ENCODE data around the gene MXRA8.

DNA sequence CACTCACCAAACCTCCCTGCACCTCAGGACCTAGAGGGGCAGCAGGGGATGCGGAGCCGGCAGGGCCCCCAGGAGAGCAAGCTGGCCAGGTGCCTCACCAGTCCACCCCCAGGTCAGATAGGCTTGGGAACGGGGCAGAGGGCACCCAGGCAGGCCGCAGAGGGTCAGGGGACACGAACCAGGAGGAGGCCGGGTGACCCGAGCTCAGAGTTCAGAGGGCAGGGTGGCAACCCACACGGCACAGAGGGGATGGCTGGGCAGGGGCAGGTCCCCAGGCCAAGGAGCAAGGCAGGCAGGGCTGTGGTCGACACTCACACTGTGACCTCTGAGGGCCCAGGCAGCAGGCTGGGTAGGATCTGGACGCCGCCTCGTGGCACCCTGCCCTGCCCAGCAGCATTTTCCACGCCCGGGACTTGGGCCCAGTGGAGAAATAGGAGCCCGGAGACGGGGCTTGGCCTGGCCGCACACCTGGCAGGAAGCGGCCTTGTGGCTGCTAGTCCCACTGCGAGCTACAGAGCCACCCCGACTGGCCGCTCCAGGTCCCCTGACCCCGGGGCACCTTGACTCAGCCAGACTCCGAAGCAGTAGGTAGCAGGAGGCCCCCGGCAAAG is 14.4 kb downstream of the MXRA8 start:
- TF ChIP-seq, protein P1, sequence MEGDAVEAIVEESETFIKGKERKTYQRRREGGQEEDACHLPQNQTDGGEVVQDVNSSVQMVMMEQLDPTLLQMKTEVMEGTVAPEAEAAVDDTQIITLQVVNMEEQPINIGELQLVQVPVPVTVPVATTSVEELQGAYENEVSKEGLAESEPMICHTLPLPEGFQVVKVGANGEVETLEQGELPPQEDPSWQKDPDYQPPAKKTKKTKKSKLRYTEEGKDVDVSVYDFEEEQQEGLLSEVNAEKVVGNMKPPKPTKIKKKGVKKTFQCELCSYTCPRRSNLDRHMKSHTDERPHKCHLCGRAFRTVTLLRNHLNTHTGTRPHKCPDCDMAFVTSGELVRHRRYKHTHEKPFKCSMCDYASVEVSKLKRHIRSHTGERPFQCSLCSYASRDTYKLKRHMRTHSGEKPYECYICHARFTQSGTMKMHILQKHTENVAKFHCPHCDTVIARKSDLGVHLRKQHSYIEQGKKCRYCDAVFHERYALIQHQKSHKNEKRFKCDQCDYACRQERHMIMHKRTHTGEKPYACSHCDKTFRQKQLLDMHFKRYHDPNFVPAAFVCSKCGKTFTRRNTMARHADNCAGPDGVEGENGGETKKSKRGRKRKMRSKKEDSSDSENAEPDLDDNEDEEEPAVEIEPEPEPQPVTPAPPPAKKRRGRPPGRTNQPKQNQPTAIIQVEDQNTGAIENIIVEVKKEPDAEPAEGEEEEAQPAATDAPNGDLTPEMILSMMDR (IDR thresholded peaks at IDR 0.05) = no peak
- no peak for TF ChIP-seq ZFX (IDR thresholded peaks at IDR 0.05; ENCODE audit: borderline replicate concordance)
